Measurements from ENCODE around the gene PRKAR2B.

DNA sequence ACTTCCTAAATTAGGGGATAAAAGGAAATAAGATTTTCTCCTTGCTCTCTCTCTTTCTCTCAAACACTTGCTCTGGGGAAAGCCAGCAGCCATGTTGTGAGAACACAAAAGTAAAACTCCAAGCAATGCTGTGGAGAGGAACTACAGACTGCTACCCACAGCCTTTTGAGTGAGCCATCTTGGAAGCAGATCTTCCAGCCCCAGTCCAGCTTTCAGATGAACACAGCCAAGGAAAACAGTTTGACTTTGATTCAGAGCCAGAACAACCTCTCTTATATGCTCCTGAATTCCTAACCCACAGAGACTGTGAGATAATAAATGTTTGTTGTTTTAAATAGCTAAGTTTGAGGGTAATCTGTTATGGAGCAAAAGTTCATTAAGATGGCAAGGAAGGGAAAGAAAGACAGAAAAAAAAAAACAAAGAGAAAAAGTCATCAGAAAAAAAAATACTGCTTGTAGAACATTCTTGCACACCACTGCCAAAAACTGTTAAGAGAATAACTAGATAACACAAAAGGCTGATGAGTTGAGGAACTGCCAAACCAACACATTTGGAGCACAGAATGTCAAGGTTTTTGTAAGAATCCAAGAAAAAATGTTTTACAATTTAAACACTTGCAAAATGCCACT lies 20.9 kb upstream of the PRKAR2B start:
- TF ChIP-seq, protein P1, sequence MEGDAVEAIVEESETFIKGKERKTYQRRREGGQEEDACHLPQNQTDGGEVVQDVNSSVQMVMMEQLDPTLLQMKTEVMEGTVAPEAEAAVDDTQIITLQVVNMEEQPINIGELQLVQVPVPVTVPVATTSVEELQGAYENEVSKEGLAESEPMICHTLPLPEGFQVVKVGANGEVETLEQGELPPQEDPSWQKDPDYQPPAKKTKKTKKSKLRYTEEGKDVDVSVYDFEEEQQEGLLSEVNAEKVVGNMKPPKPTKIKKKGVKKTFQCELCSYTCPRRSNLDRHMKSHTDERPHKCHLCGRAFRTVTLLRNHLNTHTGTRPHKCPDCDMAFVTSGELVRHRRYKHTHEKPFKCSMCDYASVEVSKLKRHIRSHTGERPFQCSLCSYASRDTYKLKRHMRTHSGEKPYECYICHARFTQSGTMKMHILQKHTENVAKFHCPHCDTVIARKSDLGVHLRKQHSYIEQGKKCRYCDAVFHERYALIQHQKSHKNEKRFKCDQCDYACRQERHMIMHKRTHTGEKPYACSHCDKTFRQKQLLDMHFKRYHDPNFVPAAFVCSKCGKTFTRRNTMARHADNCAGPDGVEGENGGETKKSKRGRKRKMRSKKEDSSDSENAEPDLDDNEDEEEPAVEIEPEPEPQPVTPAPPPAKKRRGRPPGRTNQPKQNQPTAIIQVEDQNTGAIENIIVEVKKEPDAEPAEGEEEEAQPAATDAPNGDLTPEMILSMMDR (IDR thresholded peaks at IDR 0.05; ENCODE audit: low read depth, low read length, missing input control): no peak
- no peak for TF ChIP-seq RXRA (IDR thresholded peaks at IDR 0.05)
- TF ChIP-seq, protein P2, sequence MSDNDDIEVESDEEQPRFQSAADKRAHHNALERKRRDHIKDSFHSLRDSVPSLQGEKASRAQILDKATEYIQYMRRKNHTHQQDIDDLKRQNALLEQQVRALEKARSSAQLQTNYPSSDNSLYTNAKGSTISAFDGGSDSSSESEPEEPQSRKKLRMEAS (IDR thresholded peaks at IDR 0.05): no peak
- TF ChIP-seq TAF1 (conservative IDR thresholded peaks at IDR 0.05): no peak
- TF ChIP-seq RAD21 (IDR thresholded peaks at IDR 0.05): no peak
- TF ChIP-seq, protein P3, sequence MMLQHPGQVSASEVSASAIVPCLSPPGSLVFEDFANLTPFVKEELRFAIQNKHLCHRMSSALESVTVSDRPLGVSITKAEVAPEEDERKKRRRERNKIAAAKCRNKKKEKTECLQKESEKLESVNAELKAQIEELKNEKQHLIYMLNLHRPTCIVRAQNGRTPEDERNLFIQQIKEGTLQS (IDR thresholded peaks at IDR 0.05): no peak
- TF ChIP-seq SP1 (IDR thresholded peaks at IDR 0.05): no peak
- TF ChIP-seq EGR1 (IDR thresholded peaks at IDR 0.05; ENCODE audit: low read depth in 2 of 2): no peak
- TF ChIP-seq, protein P4, sequence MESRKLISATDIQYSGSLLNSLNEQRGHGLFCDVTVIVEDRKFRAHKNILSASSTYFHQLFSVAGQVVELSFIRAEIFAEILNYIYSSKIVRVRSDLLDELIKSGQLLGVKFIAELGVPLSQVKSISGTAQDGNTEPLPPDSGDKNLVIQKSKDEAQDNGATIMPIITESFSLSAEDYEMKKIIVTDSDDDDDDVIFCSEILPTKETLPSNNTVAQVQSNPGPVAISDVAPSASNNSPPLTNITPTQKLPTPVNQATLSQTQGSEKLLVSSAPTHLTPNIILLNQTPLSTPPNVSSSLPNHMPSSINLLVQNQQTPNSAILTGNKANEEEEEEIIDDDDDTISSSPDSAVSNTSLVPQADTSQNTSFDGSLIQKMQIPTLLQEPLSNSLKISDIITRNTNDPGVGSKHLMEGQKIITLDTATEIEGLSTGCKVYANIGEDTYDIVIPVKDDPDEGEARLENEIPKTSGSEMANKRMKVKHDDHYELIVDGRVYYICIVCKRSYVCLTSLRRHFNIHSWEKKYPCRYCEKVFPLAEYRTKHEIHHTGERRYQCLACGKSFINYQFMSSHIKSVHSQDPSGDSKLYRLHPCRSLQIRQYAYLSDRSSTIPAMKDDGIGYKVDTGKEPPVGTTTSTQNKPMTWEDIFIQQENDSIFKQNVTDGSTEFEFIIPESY (IDR thresholded peaks at IDR 0.05): no peak
- no peak for TF ChIP-seq GABPA (IDR thresholded peaks at IDR 0.05 in 1 of 2, conservative IDR thresholded peaks at IDR 0.05 in 1 of 2)
- TF ChIP-seq FOXA1 (IDR thresholded peaks at IDR 0.05): no peak
- no peak for TF ChIP-seq YY1 (IDR thresholded peaks at IDR 0.05)
- TF ChIP-seq JUND (IDR thresholded peaks at IDR 0.05): no peak
